ENCODE data around the gene CRYZ. TPM values are rescaled to one million over a fixed set of nuclear protein-coding genes. Genes with fewer than 3 reads are reported as not detected.

The CRYZ gene
- total RNA-seq, 1 experiment from 2014 or later: 132 TPM

- intact Hi-C loops (cut with micrococcal nuclease; ENCODE audit: unreplicated experiment): no loop called here
- Mint-ChIP-seq H3K27me3 (ENCODE audit: unreplicated experiment) (no peaks in the 10 kb centered on the region), H3K9me3 (ENCODE audit: low read depth, unreplicated experiment) (no peaks in the 10 kb centered on the region), H3K4me1 (ENCODE audit: low read depth, unreplicated experiment) (no peaks in the 10 kb centered on the region), H3K27ac (ENCODE audit: unreplicated experiment) (no peak overlapping the region), H3K4me3 (ENCODE audit: low read depth, unreplicated experiment) (no peak overlapping the region), H3K36me3 (ENCODE audit: insufficient read depth, unreplicated experiment) (peaks cover 11% of the 10 kb centered on the region)
- no peak for TF ChIP-seq CTCF (IDR thresholded peaks at IDR 0.05; ENCODE audit: unreplicated experiment)
- no TSS peak for BruUV-seq (replicated peaks)
- CTCF ChIA-PET: no interaction called here
- DNase-seq: no peak
Observed at GRCh38 chr1:74715806-74716205, 17.0 kb downstream of the CRYZ start.

GRCh38 chr1:74715236-74715502 is 17.7 kb downstream of the CRYZ start:
- intact Hi-C loops (cut with micrococcal nuclease; ENCODE audit: unreplicated experiment): no loop called here
- H3K4me3 Mint-ChIP-seq (ENCODE audit: low read depth, unreplicated experiment): no peak overlapping the region
- CTCF ChIA-PET: no interaction called here

DNA sequence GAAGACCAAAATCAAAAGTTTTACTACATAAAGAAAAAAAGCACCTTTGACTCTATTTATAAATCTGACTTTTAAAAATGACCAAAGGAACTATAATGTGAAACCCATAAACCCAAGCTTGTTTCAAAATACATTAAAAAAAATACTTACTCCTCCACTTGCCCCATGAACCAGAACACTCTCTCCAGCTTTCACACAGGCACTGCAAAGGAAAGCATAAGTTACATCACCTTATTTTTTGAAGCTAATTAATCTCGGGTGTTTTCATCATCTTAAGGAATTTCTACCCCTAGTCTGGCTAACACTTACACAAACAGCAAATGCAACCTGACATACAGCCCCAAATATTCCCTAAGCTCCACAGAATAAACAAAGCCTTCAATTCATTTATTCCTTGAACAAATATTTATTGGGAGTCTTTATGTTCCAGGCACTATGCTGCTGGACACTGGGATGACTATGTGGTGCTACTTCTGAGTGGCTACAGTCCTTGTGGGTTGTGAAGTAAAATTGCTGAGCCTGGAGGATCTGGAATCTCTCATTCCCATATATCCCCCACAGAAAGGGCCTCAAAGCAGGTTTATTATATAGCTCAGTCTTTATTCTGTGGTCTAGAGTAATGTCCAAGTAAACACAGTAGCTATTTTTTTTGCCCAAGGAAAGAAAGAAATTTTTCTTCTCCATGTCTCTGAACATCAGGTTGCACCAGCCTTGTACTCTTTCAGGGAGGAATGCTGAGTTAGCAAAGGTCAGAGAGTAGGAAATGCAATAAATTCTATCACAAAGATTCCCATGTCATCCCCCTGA is 18.2 kb downstream of the CRYZ start:
- no peak for TF ChIP-seq CTCF (IDR thresholded peaks at IDR 0.05; ENCODE audit: unreplicated experiment)
- CTCF ChIA-PET: no interaction called here
- no peak overlapping the region for H3K27ac Mint-ChIP-seq (ENCODE audit: unreplicated experiment)
- H3K27me3 Mint-ChIP-seq (ENCODE audit: unreplicated experiment): no peaks in the 10 kb centered on the region
- H3K36me3 Mint-ChIP-seq (ENCODE audit: insufficient read depth, unreplicated experiment): peaks cover 5% of the 10 kb centered on the region
- BruUV-seq (replicated peaks): no TSS peak
- DNase-seq: no peak
- H3K4me1 Mint-ChIP-seq (ENCODE audit: low read depth, unreplicated experiment): no peaks in the 10 kb centered on the region
- intact Hi-C loops (cut with micrococcal nuclease; ENCODE audit: unreplicated experiment): no loop called here
- H3K4me3 Mint-ChIP-seq (ENCODE audit: low read depth, unreplicated experiment): no peak overlapping the region
- H3K9me3 Mint-ChIP-seq (ENCODE audit: low read depth, unreplicated experiment): no peaks in the 10 kb centered on the region

More at GRCh38 chr1:74715236-74715502, 17.7 kb downstream of the CRYZ start:
- H3K27me3 Mint-ChIP-seq (ENCODE audit: unreplicated experiment): no peaks in the 10 kb centered on the region
- peaks cover 7% of the 10 kb centered on the region for H3K36me3 Mint-ChIP-seq (ENCODE audit: insufficient read depth, unreplicated experiment)
- H3K27ac Mint-ChIP-seq (ENCODE audit: unreplicated experiment): no peak overlapping the region
- DNase-seq: no peak
- H3K4me1 Mint-ChIP-seq (ENCODE audit: low read depth, unreplicated experiment): no peaks in the 10 kb centered on the region
- BruUV-seq (replicated peaks): no TSS peak
- no peak for TF ChIP-seq CTCF (IDR thresholded peaks at IDR 0.05; ENCODE audit: unreplicated experiment)
- H3K9me3 Mint-ChIP-seq (ENCODE audit: low read depth, unreplicated experiment): no peaks in the 10 kb centered on the region

DNA sequence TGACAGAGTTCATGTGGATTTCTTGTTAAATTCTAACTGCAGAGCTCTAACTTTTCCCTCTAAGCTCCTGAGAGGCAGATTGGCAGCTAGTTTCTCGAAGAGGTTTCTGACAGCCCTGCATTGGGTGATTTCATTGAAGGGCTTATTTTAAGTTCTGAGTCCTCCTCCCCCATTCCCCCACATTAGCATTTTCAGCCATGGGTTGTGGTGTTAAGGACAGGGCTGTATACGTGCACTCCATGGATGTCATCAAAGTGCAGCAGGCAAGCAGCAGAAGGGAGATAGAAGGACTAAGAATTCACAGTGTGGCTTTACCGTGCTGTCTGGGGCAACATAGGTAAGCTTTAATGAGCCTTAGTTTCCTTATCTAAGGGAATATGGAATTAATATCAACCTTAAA is 19.0 kb downstream of the CRYZ start:
- Mint-ChIP-seq H3K9me3 (ENCODE audit: low read depth, unreplicated experiment) (no peaks in the 10 kb centered on the region), H3K36me3 (ENCODE audit: insufficient read depth, unreplicated experiment) (peaks cover 7% of the 10 kb centered on the region), H3K27me3 (ENCODE audit: unreplicated experiment) (no peaks in the 10 kb centered on the region), H3K27ac (ENCODE audit: unreplicated experiment) (no peak overlapping the region), H3K4me3 (ENCODE audit: low read depth, unreplicated experiment) (no peak overlapping the region), H3K4me1 (ENCODE audit: low read depth, unreplicated experiment) (no peaks in the 10 kb centered on the region)
- intact Hi-C loops (cut with micrococcal nuclease; ENCODE audit: unreplicated experiment): no loop called here
- no peak for TF ChIP-seq CTCF (IDR thresholded peaks at IDR 0.05; ENCODE audit: unreplicated experiment)
- CTCF ChIA-PET: no interaction called here
- DNase-seq: no peak
- no TSS peak for BruUV-seq (replicated peaks)
